ENCODE data around the gene NDUFA3.

NDUFA3 gene

GRCh38 chr19:54077334-54077733 is 25.3 kb upstream of the NDUFA3 start:
- H3K4me3 ChIP-seq (replicated peaks in 1 of 2; ENCODE audit: low read depth in 2 of 2, low read length in 2 of 2): no peak overlapping the region
- no peak for TF ChIP-seq CTCF (IDR thresholded peaks at IDR 0.05; ENCODE audit: low read depth, low read length)
- no peak for DNase-seq (ENCODE audit: low read depth in 2 of 2)

GRCh38 chr19:54081032-54081431 is 21.6 kb upstream of the NDUFA3 start, which contains the start of gene TARM1:
Gene TARM1 (minus strand): TSS chr19:54081365. CDS start chr19:54081340, 25 bp downstream.
- TF ChIP-seq CTCF (IDR thresholded peaks at IDR 0.05; ENCODE audit: low read depth, low read length): no peak
- no peak within 1 kb of the TSS for H3K4me3 ChIP-seq (replicated peaks in 1 of 2; ENCODE audit: low read depth in 2 of 2, low read length in 2 of 2)
- no peak for DNase-seq (ENCODE audit: low read depth in 2 of 2)

DNA sequence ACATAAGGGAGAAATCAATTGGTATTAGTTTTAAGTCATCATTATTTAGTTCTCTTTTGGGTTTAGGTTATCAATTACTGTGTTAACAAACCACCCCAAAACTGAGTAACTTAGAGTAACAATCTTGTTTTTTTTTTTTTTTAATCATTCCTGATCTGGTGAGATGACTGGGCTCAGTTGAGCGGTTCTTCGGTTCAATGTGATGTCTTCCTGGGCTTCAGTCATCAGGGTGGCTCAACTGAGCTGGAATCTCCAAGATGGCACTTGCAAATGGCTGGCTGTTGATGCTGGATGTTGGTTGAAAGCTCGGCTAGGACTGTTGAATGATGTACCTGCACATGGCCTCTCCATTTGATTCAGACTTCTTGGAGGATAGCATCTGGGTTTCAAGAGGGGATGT is 18.2 kb upstream of the NDUFA3 start:
- no peak for TF ChIP-seq CTCF (IDR thresholded peaks at IDR 0.05; ENCODE audit: low read depth, low read length)
- no peak overlapping the region for H3K4me3 ChIP-seq (replicated peaks in 1 of 2; ENCODE audit: low read depth in 2 of 2, low read length in 2 of 2)
- no peak for DNase-seq (ENCODE audit: low read depth in 2 of 2)

DNA sequence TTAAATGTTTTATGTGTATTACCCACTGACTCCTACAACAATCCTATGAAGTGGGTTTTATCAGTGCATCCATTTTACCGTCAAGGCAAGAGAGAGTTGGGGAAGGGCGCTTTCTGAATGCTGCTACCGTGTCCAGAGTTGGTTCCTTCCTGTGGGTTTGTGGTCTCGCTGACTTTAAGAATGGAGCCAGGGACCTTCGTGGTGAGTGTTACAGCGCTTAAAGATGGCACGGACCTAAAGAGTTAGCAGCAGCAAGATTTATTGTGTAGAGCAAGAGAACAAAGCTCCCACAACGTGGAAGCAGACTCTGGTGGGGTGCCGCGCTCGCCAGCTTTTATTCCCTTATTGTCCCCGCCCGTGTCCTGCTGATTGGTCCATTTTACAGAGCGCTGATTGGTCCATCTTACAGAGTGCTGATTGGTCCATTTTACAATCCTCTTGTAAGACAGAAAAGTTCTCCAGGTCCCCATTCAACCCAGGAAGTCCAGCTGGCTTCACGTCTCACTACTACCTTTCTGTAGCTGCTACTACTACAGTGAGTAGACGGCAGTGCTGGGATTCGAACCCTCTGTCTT is 8.1 kb upstream of the NDUFA3 start:
- no peak for TF ChIP-seq CTCF (IDR thresholded peaks at IDR 0.05; ENCODE audit: low read depth, low read length)
- no peak for DNase-seq (ENCODE audit: low read depth in 2 of 2)

DNA sequence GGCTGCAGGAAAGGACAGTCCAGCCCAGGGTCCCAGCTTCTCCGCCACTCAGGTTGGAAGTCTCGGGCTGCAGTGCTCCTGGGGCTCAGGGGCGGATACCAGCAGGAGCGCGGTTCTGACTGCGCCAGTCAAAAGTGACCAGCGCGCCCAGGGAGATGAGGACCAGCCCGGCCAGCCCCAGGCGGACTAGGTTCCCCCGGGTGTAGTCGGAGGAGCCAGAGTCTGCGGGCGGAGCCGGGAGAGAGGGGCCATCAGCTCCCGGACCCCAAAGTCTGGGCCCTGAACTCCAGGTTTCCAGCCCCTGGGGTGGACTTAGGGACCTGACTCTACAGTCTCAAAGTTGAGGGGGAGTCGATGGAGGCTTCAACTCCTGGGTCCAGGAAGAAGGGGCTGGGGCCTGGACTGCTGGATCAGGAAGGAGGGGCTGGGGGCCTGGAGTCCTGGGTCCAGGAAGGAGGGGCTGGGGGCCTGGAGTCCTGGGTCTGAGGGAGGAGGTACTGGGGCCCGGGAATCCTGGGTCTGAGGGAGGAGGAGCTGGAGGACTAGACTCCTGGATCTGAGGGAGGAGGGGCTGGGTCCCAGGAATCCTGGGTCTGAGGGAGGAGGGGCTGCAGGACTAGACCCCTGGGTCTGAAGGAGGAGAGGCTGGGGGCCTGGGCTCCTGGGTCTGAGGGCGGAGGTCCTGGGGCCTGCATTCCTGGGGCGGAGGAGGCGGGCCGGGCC is 7.4 kb upstream of the NDUFA3 start:
- peak overlapping the region; percentile 33 to 47 for H3K4me3 ChIP-seq (replicated peaks in 1 of 2; ENCODE audit: low read depth in 2 of 2, low read length in 2 of 2)
- DNase-seq (ENCODE audit: low read depth in 2 of 2): no peak
- no peak for TF ChIP-seq CTCF (IDR thresholded peaks at IDR 0.05; ENCODE audit: low read depth, low read length)

More for the DNA sequence above, 8.1 kb upstream of the NDUFA3 start:
- H3K4me3 ChIP-seq (replicated peaks in 1 of 2; ENCODE audit: low read depth in 2 of 2, low read length in 2 of 2): no peak overlapping the region

- DNase-seq (ENCODE audit: low read depth in 2 of 2): peak; percentile 50 to 61
- H3K4me3 ChIP-seq (replicated peaks in 1 of 2; ENCODE audit: low read depth in 2 of 2, low read length in 2 of 2): peak overlapping the region; percentile 33 to 47
Measured at GRCh38 chr19:54095859-54096616, 6.6 kb upstream of the NDUFA3 start.

DNA sequence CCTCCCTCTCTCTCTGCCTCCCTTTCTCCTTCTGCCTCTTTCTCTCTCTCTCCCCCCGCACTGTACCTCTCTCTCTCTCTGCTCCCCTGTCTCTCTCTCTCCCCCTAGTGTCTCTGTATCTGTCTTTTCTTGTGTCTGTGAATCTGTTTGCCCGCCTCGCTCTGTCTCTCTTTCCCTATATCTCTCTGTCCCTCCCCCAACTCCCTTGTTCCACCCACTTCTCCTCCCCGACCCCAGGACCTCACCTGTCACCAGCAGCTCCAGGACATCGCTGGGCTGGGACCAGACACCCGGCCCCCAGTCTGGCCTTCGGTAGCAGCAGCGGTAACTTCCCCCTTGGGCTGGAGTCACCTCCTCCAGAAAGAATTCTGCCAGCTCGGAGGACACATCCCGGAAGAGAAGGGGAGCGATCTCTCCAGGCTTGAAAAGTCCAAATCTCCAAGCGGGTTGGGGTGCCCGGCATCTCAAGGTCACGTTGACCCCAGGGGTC is 6.0 kb upstream of the NDUFA3 start:
- peak; percentile 49 for TF ChIP-seq CTCF (IDR thresholded peaks at IDR 0.05; ENCODE audit: low read depth, low read length)
- peak; percentile 57 to 66 for DNase-seq (ENCODE audit: low read depth in 2 of 2)
- H3K4me3 ChIP-seq (replicated peaks in 1 of 2; ENCODE audit: low read depth in 2 of 2, low read length in 2 of 2): peak overlapping the region; percentile 11 to 24

Data from cardiac fibroblast (primary cell).